ENCODE measurements around the gene ATP8A2. TPM values are rescaled to one million over a fixed set of nuclear protein-coding genes. Genes with fewer than 3 reads are reported as not detected.

Gene ATP8A2
- total and polyA plus RNA-seq, 2 of the 8 experiments (the other 6 are each of a cell fraction or from before 2014, with no cell fraction given): 2.4 to 8.3 TPM

DNA sequence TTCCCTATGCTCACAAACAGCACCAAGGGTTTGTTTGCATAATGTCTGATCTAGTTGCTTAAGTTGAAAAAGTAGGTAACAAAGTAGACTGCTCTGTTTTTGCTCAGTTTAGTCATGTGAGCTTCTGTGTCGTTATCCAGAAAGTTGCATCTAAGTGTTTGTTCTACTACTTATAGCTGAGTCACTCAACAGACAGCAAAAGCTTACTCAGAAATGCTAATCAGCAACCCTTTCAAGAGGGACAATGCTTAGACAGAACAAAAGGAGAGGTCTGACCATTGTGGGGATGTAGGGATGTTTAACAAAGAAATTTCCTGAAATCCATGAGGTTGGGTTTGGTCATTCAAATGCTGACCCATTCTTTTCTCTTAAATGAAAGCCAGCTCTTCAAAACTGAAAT lies 106.4 kb downstream of the ATP8A2 start (continued):
- TF ChIP-seq, protein P1, sequence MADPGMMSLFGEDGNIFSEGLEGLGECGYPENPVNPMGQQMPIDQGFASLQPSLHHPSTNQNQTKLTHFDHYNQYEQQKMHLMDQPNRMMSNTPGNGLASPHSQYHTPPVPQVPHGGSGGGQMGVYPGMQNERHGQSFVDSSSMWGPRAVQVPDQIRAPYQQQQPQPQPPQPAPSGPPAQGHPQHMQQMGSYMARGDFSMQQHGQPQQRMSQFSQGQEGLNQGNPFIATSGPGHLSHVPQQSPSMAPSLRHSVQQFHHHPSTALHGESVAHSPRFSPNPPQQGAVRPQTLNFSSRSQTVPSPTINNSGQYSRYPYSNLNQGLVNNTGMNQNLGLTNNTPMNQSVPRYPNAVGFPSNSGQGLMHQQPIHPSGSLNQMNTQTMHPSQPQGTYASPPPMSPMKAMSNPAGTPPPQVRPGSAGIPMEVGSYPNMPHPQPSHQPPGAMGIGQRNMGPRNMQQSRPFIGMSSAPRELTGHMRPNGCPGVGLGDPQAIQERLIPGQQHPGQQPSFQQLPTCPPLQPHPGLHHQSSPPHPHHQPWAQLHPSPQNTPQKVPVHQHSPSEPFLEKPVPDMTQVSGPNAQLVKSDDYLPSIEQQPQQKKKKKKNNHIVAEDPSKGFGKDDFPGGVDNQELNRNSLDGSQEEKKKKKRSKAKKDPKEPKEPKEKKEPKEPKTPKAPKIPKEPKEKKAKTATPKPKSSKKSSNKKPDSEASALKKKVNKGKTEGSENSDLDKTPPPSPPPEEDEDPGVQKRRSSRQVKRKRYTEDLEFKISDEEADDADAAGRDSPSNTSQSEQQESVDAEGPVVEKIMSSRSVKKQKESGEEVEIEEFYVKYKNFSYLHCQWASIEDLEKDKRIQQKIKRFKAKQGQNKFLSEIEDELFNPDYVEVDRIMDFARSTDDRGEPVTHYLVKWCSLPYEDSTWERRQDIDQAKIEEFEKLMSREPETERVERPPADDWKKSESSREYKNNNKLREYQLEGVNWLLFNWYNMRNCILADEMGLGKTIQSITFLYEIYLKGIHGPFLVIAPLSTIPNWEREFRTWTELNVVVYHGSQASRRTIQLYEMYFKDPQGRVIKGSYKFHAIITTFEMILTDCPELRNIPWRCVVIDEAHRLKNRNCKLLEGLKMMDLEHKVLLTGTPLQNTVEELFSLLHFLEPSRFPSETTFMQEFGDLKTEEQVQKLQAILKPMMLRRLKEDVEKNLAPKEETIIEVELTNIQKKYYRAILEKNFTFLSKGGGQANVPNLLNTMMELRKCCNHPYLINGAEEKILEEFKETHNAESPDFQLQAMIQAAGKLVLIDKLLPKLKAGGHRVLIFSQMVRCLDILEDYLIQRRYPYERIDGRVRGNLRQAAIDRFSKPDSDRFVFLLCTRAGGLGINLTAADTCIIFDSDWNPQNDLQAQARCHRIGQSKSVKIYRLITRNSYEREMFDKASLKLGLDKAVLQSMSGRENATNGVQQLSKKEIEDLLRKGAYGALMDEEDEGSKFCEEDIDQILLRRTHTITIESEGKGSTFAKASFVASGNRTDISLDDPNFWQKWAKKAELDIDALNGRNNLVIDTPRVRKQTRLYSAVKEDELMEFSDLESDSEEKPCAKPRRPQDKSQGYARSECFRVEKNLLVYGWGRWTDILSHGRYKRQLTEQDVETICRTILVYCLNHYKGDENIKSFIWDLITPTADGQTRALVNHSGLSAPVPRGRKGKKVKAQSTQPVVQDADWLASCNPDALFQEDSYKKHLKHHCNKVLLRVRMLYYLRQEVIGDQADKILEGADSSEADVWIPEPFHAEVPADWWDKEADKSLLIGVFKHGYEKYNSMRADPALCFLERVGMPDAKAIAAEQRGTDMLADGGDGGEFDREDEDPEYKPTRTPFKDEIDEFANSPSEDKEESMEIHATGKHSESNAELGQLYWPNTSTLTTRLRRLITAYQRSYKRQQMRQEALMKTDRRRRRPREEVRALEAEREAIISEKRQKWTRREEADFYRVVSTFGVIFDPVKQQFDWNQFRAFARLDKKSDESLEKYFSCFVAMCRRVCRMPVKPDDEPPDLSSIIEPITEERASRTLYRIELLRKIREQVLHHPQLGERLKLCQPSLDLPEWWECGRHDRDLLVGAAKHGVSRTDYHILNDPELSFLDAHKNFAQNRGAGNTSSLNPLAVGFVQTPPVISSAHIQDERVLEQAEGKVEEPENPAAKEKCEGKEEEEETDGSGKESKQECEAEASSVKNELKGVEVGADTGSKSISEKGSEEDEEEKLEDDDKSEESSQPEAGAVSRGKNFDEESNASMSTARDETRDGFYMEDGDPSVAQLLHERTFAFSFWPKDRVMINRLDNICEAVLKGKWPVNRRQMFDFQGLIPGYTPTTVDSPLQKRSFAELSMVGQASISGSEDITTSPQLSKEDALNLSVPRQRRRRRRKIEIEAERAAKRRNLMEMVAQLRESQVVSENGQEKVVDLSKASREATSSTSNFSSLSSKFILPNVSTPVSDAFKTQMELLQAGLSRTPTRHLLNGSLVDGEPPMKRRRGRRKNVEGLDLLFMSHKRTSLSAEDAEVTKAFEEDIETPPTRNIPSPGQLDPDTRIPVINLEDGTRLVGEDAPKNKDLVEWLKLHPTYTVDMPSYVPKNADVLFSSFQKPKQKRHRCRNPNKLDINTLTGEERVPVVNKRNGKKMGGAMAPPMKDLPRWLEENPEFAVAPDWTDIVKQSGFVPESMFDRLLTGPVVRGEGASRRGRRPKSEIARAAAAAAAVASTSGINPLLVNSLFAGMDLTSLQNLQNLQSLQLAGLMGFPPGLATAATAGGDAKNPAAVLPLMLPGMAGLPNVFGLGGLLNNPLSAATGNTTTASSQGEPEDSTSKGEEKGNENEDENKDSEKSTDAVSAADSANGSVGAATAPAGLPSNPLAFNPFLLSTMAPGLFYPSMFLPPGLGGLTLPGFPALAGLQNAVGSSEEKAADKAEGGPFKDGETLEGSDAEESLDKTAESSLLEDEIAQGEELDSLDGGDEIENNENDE (IDR thresholded peaks at IDR 0.05; ENCODE audit: insufficient replicate concordance, low read length): peak; percentile 56
- TF ChIP-seq HDAC6 (IDR thresholded peaks at IDR 0.05; ENCODE audit: low read depth, low read length) (no peak), BACH1 (IDR thresholded peaks at IDR 0.05; ENCODE audit: low read length) (peak; percentile 99), SP2 (IDR thresholded peaks at IDR 0.05; ENCODE audit: low read length) (no peak), BCL11A (IDR thresholded peaks at IDR 0.05; ENCODE audit: low read depth in 2 of 2, low read length in 2 of 2) (no peak), SIX5 (IDR thresholded peaks at IDR 0.05; ENCODE audit: low read depth, low read length) (no peak), TAF7 (optimal IDR thresholded peaks at IDR 0.05; ENCODE audit: borderline replicate concordance, low read depth, low read length) (no peak), ASH2L (IDR thresholded peaks at IDR 0.05; ENCODE audit: low read length) (no peak), SUZ12 (IDR thresholded peaks at IDR 0.05; ENCODE audit: low read length) (no peak)
- TF ChIP-seq, protein P2, sequence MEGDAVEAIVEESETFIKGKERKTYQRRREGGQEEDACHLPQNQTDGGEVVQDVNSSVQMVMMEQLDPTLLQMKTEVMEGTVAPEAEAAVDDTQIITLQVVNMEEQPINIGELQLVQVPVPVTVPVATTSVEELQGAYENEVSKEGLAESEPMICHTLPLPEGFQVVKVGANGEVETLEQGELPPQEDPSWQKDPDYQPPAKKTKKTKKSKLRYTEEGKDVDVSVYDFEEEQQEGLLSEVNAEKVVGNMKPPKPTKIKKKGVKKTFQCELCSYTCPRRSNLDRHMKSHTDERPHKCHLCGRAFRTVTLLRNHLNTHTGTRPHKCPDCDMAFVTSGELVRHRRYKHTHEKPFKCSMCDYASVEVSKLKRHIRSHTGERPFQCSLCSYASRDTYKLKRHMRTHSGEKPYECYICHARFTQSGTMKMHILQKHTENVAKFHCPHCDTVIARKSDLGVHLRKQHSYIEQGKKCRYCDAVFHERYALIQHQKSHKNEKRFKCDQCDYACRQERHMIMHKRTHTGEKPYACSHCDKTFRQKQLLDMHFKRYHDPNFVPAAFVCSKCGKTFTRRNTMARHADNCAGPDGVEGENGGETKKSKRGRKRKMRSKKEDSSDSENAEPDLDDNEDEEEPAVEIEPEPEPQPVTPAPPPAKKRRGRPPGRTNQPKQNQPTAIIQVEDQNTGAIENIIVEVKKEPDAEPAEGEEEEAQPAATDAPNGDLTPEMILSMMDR (IDR thresholded peaks at IDR 0.05; ENCODE audit: control extremely low read depth in 1 of 3, insufficient read depth in 1 of 3, low read depth in 1 of 3, low read length in 3 of 3): no peak

Measured in H1 (cell line).